AG08396 (cell line): ENCODE data around the gene ZBTB5.

ENCODE experiments used
- DNase-seq: peaks from one replicate; pipeline ENCODE4 v3.0.0; 2012; ENCODE audit warnings: low spot score, mixed read lengths

Gene ZBTB5

GRCh38 chr9:37424204-37424685 is 41.0 kb downstream of the ZBTB5 start:
- DNase-seq = no peak

- no peak for DNase-seq
These were observed 41.7 kb downstream of the ZBTB5 start for GRCh38 chr9:37423508-37423907.

- DNase-seq = peak; percentile 92
These were observed 42.8 kb downstream of the ZBTB5 start, which contains the start of gene GRHPR for GRCh38 chr9:37422289-37423104. GRHPR (plus strand) TSS chr9:37422696; CDS start chr9:37422751, 55 bp downstream.

- no peak for DNase-seq
These were observed 43.3 kb downstream of the ZBTB5 start for GRCh38 chr9:37421914-37422288.

GRCh38 chr9:37420271-37421215 is 44.7 kb downstream of the ZBTB5 start:
- no peak for DNase-seq

GRCh38 chr9:37419204-37419603 is 46.0 kb downstream of the ZBTB5 start:
- no peak for DNase-seq

GRCh38 chr9:37417857-37418618 is 47.2 kb downstream of the ZBTB5 start:
- no peak for DNase-seq

- no peak for DNase-seq
These were observed 47.9 kb downstream of the ZBTB5 start for GRCh38 chr9:37417252-37417803.

- DNase-seq = peak; percentile 78
These were observed 50.1 kb downstream of the ZBTB5 start for GRCh38 chr9:37415011-37415719.

GRCh38 chr9:37414503-37414943 is 50.7 kb downstream of the ZBTB5 start:
- DNase-seq = no peak

GRCh38 chr9:37413311-37413710 is 51.9 kb downstream of the ZBTB5 start:
- no peak for DNase-seq

GRCh38 chr9:37412431-37413151 is 52.7 kb downstream of the ZBTB5 start:
- DNase-seq = peak; percentile 64

- DNase-seq = no peak
These were observed 54.1 kb downstream of the ZBTB5 start for GRCh38 chr9:37410969-37411785.

- no peak for DNase-seq
These were observed 54.8 kb downstream of the ZBTB5 start for GRCh38 chr9:37410354-37410861.

GRCh38 chr9:37408933-37409710 is 56.1 kb downstream of the ZBTB5 start:
- DNase-seq = no peak

GRCh38 chr9:37407468-37407867 is 57.8 kb downstream of the ZBTB5 start:
- no peak for DNase-seq

GRCh38 chr9:37406603-37407401 is 58.4 kb downstream of the ZBTB5 start:
- DNase-seq = no peak
